CD4-positive, alpha-beta T cell treated with Interferon gamma for 1 hour (primary cell): ENCODE results near the gene DUSP16.
"Not testable (repeated sequence)": the region's sequence is repeated elsewhere in the genome, so short reads cannot be mapped to it uniquely, and the experiment has no call there.

Experiments used
- DNase-seq: peaks from one replicate; pipeline ENCODE4 v3.0.0-alpha.2; 2020

The DUSP16 gene

DNA sequence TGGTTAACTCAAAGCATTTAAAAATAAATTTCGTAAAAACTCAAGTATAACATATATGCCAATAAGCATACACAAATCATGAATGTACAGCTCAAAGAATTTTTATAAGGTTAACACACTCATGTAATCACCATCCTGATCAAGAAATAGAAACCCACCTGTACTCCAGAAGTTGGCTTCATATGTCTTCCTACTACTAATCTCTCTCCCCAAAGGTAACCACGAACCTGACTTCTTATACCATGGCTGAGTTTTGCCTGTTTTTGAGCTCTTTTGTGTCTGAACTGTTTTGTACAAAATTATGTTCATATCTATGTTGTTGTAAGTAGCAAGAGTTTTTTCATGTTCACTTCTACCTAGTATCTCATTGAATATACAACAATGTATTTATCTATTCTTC is 18.7 kb downstream of the DUSP16 start:
- DNase-seq: no peak

DNA sequence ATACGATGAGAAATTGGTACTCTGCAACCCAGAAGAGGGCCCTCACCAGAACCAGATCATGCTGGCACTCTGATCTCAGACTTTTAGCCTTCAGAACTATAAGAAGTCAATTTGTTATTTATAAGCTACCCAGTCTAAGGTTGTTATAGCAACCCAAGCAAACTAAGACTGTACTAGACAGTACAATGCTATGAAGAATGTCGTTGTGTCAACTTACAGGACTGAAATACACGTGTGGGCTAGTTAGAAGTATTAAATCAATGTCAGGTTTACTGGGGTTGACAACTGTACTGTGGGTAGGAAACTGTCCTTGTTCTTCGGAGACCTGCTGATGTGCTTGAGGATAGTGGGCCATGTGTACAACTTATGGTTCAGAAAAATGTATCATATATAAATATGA is 19.7 kb downstream of the DUSP16 start:
- no peak for DNase-seq

DNA sequence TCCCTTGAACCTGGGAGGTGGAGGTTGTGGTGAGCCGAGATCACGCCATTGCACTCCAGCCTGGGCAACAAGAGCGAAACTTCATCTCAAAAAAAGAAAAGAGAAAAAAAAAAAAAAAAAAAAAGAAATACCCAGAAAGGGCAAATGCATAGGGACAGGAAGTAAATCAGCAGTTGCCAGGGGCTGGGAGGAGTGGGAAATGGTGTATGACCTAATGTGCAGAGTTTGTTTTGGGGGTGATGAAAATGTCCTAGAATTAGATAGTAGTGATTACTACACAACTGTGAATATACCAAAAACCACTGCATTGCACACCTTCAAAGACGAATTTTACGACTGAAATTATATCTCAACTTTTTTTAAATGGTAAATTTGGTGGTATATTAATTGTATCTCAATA is 20.4 kb downstream of the DUSP16 start:
- no peak for DNase-seq

DNA sequence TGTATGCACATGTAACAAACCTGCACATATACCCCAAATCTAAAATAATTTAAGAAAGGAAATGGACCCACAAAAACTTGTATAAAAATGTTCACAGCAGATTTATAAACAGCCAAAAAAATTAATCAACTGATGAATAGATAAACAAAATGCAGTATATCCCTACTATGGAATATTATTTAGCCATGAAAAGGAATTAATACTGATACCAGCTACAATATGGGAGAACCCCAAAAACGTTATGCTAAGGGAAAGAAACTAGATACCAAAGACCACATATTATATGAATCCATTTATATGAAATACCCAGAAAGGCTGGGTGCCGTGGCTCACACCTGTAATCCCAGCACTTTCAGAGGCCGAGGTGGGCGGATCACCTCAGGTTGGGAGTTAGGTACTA is 20.9 kb downstream of the DUSP16 start:
- no peak for DNase-seq

DNA sequence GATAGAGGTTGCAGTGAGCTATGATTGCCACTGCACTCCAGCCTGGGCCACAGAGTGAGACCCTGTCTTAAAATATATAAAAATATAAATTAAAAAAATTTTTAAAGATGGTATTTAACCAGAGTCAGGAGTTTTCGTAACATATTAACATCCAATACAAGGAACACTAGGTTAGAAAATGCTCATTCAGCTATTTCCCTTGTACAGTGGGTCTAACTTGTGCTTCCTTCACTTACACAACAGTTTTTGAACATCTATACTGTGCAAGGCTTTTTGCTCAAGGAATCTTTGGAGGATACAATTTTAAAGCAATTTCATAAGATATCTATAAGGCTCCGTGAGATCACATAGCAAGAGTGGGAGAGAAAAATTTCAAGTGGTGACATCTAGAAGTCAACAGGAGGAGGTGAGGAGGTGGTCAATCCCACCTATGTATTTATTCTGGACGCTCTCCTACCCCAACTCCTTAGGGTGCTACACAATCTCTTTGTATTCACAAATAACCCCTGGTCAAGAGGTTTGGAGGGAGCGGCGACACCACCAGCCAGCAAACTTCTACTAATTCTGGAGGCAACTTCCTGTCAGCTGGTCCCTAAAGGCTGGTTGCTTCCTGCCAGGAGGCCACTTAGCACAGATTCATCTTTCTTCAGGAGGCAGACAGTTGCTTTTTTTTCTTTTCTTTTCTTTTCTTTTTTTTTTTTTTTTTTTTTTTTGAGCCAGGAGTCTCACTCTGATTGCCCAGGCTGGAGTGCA is 22.2 kb downstream of the DUSP16 start:
- DNase-seq: no peak

DNA sequence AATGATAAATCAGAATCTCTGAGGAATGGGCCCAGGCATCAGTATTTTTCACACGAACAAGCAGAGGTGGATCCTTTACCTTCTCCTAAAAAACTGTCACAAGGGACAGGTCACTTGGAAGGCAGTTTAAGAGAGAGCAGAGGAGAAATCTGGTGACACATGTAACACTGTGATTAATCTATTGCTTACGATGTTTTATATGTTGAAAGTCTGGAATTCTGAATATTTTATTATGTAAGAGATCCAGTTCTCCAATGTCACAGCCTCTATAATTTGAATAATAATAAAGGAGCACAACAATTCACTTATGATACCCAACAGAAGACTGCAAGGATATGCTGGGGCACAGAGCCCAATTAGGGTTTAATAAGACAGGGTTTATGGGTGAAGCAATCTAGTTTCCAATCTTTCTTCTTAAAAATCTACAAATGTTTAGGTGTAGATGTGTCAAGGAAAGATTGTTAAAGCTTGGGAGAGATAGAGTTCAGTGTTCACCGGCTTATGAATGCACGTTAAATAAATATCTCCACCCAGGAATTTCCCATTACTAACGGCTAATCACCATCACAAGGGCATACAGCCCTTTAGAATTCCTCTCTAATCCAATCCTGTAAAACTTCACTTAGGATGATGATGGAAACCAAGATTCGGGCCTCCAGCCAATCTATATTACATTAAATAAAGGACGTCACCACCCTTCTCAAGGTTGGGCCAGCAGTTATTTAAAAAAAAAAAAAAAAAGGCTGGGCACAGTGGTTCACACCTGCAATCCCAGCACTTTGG is 23.4 kb downstream of the DUSP16 start:
- no peak for DNase-seq

DNA sequence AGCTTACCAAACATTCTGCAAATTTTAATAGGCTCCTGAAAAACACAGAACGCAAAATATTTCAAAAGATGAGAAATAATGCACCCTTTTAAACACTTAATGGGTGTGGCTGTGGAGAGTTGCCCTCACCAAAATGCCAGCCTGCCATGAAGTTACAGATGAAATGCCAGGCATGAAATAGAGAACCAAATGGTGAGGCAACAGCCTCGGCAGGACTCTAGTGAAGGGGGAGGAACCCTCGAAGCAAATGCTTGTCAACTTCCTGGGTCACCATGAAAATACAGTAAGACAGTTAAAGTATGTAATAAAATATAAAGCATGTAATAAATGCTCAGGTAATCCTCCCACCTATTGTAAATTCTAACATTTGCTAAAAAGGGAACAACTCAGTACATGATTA is 24.1 kb downstream of the DUSP16 start:
- no peak for DNase-seq

DNA sequence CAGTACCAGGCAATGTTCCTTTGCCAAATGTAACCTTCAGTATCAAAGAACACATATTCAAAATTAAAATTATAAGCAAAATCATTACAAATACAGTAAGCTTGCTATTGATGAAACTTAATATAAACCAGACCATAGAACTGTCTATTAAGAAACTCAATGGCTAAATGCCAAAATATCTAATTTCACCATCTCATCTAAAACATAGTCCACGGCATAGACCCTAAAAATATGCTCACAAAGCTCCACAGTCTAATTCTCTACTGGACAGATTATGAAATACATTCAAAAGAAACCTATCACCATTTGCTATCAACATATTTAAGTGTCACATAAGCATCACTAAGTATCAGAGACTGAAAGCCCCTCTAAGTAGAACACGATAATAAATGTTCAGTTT is 25.2 kb downstream of the DUSP16 start:
- no peak for DNase-seq

DNA sequence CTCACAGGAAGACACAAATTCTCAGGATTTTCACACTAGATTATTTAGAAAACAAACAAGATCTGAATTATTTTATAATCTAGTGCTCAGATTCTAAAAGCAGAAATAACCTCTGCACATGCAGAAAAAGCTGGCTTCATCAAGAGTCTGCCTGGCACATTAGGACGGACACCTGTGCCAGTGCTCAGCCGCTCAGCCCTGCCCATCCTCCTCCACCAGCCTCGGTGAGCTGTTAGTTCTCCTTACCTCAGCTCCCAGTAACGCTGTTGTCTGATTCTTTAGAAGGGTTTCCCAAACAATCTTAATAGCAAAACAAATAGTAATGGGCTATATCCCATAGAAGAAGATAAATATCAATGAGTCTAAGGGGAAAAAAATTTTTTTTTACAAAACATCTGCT is 27.7 kb downstream of the DUSP16 start:
- no peak for DNase-seq

DNA sequence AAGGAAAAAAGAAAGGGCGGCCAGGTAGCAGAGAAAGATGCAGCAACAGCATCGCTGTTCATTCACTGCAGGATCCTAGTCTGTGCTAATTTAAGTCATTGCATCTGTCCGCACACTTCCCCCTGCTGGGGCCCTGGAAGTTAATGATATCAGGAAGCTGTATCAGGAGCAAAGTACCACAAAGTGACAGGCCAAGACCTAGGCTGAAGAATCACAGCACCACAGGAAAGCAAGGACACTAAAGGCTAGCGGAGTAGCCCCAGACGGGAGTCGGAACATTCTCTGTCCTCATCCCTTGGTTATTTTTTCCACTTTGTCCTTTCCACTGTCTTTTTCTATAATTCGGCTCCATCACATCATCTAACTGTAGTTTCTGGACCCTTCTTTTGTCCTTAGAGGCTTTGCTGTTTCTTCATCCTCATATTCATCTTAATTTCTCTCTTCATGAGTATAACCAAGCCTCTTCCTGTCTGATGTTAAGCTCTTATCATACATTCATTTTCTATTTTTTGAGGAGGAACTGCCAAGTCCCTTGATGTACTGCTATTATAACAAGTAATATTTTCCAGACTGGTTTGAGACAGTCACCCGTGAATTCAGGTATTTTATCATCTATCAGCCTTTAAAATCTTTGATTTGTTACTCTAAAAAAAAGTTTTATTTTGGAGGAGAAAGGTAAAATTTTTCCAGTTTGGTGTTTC is 28.3 kb downstream of the DUSP16 start:
- DNase-seq: no peak

DNA sequence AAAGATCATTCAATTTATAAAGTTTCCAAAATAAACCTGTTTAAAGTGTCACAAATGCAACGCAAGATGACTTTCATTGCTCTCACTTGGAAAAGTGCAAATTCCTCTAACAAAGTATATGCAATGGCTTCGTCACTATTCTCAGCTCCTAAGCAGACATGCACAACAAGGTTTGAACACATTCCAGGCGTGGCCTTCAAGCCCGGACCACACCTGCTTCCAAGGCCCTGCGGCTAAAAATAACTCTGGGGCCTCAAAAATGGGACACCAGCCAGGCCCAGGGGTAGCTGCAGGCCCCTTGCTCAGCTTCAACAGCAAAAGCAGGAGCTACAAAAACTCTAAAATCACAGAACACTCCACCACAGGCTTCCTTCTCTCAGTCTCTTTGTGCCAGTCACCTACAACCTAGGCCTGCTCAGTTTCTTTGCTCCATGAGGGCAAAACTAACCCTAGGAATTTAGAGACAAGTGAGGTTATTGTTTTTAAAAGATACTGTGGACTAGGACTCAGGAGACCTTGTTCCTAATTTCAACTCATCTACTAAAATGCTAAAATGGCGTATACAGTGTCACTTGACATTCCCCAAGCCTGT is 29.3 kb downstream of the DUSP16 start:
- DNase-seq: no peak

DNA sequence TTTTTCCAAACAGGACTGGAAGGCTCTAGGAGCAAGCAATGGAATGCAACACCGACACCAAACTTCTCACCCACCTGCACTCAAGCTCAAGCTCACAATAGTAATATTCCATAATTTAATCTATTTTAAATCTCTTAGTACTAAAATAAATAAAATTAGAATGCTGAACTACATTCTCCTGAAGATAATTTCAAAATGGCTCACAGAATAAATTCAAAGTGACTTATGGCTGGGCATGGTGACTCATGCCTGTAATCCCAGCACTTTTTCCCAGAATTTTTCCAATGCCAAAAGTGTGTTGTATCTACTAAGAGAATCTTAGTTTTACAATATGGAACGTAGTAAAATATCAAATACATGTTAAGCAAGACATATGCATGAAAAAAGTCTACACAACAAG is 31.5 kb downstream of the DUSP16 start:
- no peak for DNase-seq

DNA sequence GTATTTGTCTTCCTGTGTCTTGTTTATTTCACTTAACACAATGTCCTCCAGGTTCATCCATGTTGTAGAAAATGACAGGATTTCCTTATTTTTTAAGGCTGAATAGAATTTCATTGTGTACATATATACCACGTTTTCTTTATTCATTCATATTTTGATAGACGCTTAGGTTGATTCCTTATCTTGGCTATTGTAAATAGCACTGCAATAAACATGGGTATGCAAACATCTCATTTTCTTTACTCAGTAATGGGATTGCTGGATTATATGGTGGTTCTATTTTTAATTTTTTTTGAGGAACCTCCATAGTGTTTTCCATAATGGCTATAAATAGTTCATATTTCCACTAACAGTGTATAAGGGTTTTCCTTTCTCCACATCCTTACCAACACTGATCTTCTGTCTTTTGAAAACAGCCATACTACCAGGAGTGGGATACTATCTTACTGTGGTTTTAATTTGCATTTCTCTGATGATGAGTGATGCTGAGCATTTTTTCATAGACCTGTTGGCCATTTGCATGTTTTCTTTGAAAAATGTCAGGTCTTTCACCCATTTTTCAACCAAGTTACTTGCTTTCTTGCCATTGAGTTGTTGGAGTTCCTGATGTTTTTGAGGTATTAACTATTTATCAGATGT is 32.8 kb downstream of the DUSP16 start:
- no peak for DNase-seq

DNA sequence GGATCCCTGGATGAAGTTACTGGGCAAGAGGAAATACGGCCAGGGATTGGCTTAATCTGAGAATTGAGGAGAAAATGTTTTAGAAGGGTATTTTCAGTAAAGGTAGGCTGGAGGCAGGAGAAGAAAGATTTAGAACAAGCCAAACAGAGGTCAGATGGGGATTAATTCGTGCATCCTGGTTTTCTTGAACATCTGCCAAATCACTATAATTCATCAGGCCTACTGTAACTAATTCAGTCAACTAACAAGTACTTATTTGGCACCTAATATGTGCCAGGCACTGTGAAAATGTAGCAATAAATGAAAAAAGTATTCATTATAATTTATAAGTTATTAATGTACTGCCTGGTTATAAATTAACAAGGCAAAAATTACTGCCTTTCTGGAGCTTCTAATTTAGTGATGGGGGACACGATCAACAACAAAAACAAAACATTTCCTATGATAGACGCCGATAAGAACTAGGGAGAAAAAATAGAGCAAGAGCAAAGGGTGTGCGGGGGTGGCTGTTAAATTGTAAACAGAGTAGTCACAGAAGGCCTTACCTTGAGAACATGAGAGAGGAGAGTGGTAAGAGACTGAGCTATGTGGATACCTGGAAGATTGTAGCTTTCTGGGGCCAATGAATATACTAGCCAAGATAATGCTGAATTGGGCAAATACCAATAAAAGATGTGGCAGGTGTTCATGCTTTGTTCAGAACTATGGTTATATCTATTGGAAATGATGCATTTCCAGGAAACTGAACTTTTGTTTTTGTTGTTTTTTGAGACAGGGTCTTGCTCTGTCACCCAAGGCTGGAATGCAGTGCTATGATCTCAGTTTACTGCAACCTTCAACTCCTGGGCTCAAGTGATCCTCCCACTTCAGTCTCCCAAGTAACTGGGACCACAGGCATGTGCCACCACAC is 34.0 kb downstream of the DUSP16 start:
- DNase-seq: no peak

DNA sequence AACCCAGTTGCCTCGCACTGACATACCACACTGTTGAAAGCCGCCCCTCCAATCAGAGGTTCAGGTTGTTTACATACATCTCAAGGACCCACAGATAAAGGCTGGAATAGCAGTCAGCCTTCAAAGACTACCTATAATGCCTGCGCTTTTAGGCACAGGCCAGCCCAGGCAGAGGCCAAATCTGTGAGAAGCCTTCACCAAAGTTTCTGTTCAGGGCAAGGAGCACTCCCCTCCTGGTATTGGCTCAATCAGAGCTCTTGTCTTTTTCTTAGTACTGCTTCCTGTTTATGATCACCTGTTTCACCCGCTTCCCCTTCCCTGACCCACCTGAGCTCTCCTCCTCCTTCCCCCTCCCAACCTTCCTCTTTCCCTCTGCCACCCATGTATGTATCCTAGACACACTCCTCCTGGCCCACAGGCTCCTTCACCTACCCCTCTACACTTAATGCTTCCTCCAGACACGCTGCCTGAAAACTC is 34.8 kb downstream of the DUSP16 start:
- DNase-seq: no peak

DNA sequence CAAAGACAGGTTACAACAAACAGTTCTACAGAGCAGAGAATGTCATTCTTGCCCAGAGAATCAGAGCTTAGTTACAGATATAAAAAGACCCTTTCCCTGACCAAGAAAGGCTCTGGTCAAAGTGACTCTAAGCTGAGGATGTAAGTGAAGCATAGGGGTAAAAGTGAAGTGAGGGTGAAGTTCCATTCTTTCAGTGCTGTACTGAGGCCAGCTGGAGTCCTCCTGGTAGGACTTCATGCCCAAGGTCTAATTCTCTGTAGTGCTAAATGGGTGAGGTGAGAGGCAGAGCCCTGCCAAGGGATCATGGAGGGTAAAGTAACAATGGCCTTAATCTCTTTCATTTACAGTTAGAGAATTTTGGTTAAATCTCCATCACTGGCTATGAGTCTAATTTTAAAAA is 38.5 kb downstream of the DUSP16 start:
- DNase-seq: no peak

DNA sequence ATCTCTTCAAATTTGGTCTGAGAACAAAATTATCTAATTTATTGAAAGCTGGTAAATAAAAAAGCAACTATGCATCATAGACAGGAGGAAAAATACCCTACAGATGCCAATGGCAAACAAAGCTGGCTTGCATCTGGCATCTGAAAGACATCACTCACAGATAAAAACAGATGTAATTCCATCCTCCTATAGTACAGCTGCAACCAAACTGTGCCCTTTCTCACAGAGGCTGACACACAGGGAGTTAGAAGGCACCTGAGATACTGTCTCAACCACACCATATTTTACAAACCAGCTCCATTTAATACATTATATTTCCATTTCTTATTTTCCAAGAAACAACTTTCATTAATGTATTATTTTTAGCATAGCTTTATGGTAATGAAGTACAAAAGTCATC is 39.4 kb downstream of the DUSP16 start:
- no peak for DNase-seq

DNA sequence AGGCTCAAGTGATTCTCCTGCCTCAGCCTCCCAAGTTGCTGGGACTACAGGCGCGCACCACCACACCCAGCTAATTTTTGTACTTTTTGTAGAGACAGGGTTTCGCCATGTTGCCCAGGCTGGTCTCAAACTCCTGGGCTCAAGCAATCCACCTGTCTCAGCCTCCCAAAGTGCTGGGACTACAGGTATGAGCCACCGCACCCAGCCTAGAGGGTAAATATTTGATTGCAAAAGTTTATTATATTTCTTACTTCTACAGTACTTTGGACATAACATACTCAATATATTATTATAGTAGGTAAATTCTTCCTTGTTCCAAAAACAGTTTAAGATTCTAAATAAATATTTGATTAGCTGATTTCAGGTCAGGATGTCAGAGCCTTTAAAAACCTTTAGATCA is 40.0 kb downstream of the DUSP16 start:
- not testable (repeated sequence) for DNase-seq

DNA sequence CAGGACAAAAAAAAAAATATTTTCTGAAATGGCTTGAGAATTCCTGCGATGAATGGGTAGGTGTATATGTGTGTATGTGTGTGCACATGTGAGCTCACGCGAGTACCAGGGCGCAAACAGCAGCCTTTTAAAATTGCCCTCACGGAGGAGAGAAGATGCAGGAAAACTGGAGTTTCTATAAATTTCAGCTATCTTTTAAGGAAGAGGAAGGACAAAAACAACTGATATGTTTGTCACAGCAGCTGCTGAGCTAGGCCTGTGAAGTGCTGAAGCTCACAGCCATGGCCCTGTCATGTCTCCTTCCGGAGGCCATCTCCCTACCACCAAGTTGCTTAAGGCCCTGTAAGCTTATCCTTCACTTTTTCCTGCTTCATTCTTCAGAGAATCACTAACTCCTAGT is 40.8 kb downstream of the DUSP16 start:
- no peak for DNase-seq

DNA sequence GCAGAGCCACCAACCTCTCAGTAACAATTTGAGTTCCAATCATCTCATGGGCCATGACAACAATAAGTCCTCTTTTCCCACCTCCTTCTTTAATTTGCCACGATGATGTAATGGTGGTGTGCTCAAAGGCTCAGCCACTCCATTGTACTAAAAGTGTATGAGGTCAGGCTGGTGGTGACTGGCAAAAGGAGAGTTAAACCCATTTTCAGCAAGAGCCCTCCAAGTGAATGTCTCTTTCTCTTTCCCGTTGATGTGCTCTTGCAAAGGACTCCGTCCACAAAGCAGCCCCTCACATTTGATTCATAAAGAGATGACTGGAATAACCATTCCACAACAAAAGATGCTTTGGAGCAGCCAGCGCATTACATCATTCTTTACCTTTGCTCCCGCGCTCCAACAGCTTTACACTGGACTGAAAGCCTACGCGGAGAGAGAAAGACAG is 41.6 kb downstream of the DUSP16 start:
- no peak for DNase-seq

DNA sequence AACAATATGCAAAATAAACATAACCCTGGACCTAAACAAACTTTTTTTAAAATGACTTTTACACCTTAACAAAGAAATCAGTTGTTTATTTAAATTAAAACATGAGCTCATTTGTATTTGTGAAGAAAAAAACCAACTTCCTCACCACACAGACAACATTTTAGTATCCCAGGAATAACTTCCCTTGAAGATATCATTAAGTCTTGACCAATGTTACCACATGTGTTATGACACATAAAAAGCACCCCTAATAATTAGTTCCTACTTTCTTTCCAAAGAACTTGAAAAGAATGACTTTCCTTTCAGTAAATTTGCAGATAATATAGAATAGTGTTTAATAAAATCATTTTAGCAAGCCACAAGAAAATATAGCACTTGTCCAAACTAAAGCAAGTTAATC is 42.4 kb downstream of the DUSP16 start:
- no peak for DNase-seq
